NK-92 treated with Interleukin-12 subunit alpha and Interleukin-12 subunit beta, amount 100 ng/mL, for 24 hours (cell line): ENCODE results near the gene CUEDC2.

Experiments
- DNase-seq: peaks from one replicate; lab custom pipeline; 2025; lab: John Stamatoyannopoulos, UW

Gene CUEDC2

GRCh38 chr10:102409604-102410428 lies 22.6 kb downstream of the CUEDC2 start:
- no peak for DNase-seq

GRCh38 chr10:102408728-102409603 lies 23.4 kb downstream of the CUEDC2 start:
- no peak for DNase-seq

- no peak for DNase-seq
Measured at GRCh38 chr10:102408131-102408727, 24.1 kb downstream of the CUEDC2 start.

GRCh38 chr10:102407425-102408130 lies 24.8 kb downstream of the CUEDC2 start:
- DNase-seq, result no peak

GRCh38 chr10:102406815-102407214 lies 25.6 kb downstream of the CUEDC2 start:
- DNase-seq, result no peak

GRCh38 chr10:102405632-102406031 lies 26.7 kb downstream of the CUEDC2 start:
- DNase-seq, result no peak

GRCh38 chr10:102405108-102405571 lies 27.2 kb downstream of the CUEDC2 start:
- DNase-seq, result no peak

- no peak for DNase-seq
Measured at GRCh38 chr10:102404361-102405107, 27.8 kb downstream of the CUEDC2 start.

GRCh38 chr10:102403115-102403514 lies 29.3 kb downstream of the CUEDC2 start:
- DNase-seq, result no peak

GRCh38 chr10:102402512-102402896 lies 29.9 kb downstream of the CUEDC2 start:
- no peak for DNase-seq

- DNase-seq, result no peak
Measured at GRCh38 chr10:102401735-102402511, 30.5 kb downstream of the CUEDC2 start.

GRCh38 chr10:102401342-102401654 lies 31.1 kb downstream of the CUEDC2 start:
- DNase-seq, result no peak

GRCh38 chr10:102400598-102401341 lies 31.6 kb downstream of the CUEDC2 start:
- DNase-seq, result no peak

GRCh38 chr10:102400076-102400475 lies 32.3 kb downstream of the CUEDC2 start:
- DNase-seq, result no peak

- peak; percentile 69 for DNase-seq
Measured at GRCh38 chr10:102399217-102400021, 33.0 kb downstream of the CUEDC2 start.

GRCh38 chr10:102398172-102399020 lies 34.0 kb downstream of the CUEDC2 start:
- no peak for DNase-seq

- DNase-seq, result no peak
Measured at GRCh38 chr10:102397222-102398171, 34.9 kb downstream of the CUEDC2 start.
